BLaER1 treated with 17β-estradiol and CSF1 and Interleukin-3, amounts not matched to agents 10 nM and 100 nM (cell line): ENCODE measurements around the gene ANKRD24.
"Not testable (repeated sequence)": the region's sequence is repeated elsewhere in the genome, so short reads cannot be mapped to it uniquely, and the experiment has no call there.

Experiments
- H3K27ac ChIP-seq, 11 experiments: shearing (Covaris generic); formaldehyde crosslinking; 2 replicates each; pipeline ENCODE4 v1.8.1; 2022
- H3K27me3 ChIP-seq, 11 experiments: shearing (Covaris generic); formaldehyde crosslinking; 2 replicates each; pipeline ENCODE4 v1.8.1; 2022
- H3K36me3 ChIP-seq, 11 experiments: shearing (Covaris generic); formaldehyde crosslinking; 2 replicates each; pipeline ENCODE4 v1.8.1; 2022
- H3K4me1 ChIP-seq, 10 experiments: shearing (Covaris generic); formaldehyde crosslinking; 2 replicates each; pipeline ENCODE4 v1.8.1; 2022
- H3K4me2 ChIP-seq, 11 experiments: shearing (Covaris generic); formaldehyde crosslinking; 2 replicates each; pipeline ENCODE4 v1.8.1; 2022
- H3K4me3 ChIP-seq, 10 experiments: shearing (Covaris generic); formaldehyde crosslinking; 2 replicates each; pipeline ENCODE4 v1.8.1; 2022
- H3K9ac ChIP-seq, 11 experiments: shearing (Covaris generic); formaldehyde crosslinking; 2 replicates each; pipeline ENCODE4 v1.8.1; 2022
- H3K9me3 ChIP-seq, 11 experiments: shearing (Covaris generic); formaldehyde crosslinking; replicated peaks in 1 of 11; 2 replicates each; pipeline ENCODE4 v1.8.1; 2022
- H4K20me1 ChIP-seq, 11 experiments: shearing (Covaris generic); formaldehyde crosslinking; 2 replicates each; pipeline ENCODE4 v1.8.1; 2022
- Cebpa-rat ChIP-seq, 11 experiments: shearing (Covaris generic); IDR thresholded peaks; 2 replicates each; pipeline ENCODE4 v1.8.1; 2022

ANKRD24 gene

GRCh38 chr19:4149518-4150288 is 32.8 kb upstream of the ANKRD24 start:
- Histone ChIP-seq H3K4me3 (no peak overlapping the region), H3K27me3 (no peaks in the 10 kb centered on the region; a peak in 1 of 22 replicates), H4K20me1 (no peaks in the 10 kb centered on the region), H3K9me3 (no peaks in the 10 kb centered on the region), H3K4me1 (peaks cover 16 to 43% (median 35%) of the 10 kb centered on the region in 10 experiments), H3K9ac (no peak overlapping the region), H3K4me2 (peak overlapping the region in 8 of 11 experiments; percentile 26 to 59 (median 46); a peak in 15 of 22 replicates), H3K27ac (no peak overlapping the region), H3K36me3 (no peaks in the 10 kb centered on the region)
- TF ChIP-seq Cebpa-rat (IDR thresholded peaks at IDR 0.05): no peak

GRCh38 chr19:4151623-4152022 is 30.9 kb upstream of the ANKRD24 start:
- H3K36me3 ChIP-seq: no peaks in the 10 kb centered on the region
- no peaks in the 10 kb centered on the region for H3K9me3 ChIP-seq
- no peak overlapping the region for H3K9ac ChIP-seq
- H4K20me1 ChIP-seq: no peaks in the 10 kb centered on the region; a peak in 1 of 22 replicates
- peaks cover 4 to 42% (median 34%) of the 10 kb centered on the region in 10 experiments for H3K4me1 ChIP-seq
- no peak overlapping the region for H3K27ac ChIP-seq
- TF ChIP-seq Cebpa-rat (IDR thresholded peaks at IDR 0.05): no peak
- peak overlapping the region in 7 of 11 experiments; percentile 28 to 40 (median 36); a peak in 8 of 22 replicates for H3K4me2 ChIP-seq
- no peak overlapping the region for H3K4me3 ChIP-seq
- H3K27me3 ChIP-seq: no peaks in the 10 kb centered on the region

- TF ChIP-seq Cebpa-rat (IDR thresholded peaks at IDR 0.05): no peak
- no peaks in the 10 kb centered on the region for H3K36me3 ChIP-seq
- peak overlapping the region in 4 of 11 experiments; percentile 6 to 74 (median 60); a peak in 5 of 22 replicates for H3K4me2 ChIP-seq
- no peaks in the 10 kb centered on the region for H3K9me3 ChIP-seq
- H3K4me3 ChIP-seq: no peak overlapping the region
- no peak overlapping the region for H3K9ac ChIP-seq
- no peaks in the 10 kb centered on the region; a peak in 1 of 22 replicates for H4K20me1 ChIP-seq
- H3K4me1 ChIP-seq: peaks cover 6 to 46% (median 33%) of the 10 kb centered on the region in 10 experiments; a peak in 19 of 20 replicates
- H3K27me3 ChIP-seq: no peaks in the 10 kb centered on the region
- no peak overlapping the region for H3K27ac ChIP-seq
These were observed 30.1 kb upstream of the ANKRD24 start for GRCh38 chr19:4152241-4152998.

GRCh38 chr19:4154571-4155312 is 27.7 kb upstream of the ANKRD24 start:
- no peak overlapping the region for H3K27ac ChIP-seq
- peaks cover 6 to 40% (median 27%) of the 10 kb centered on the region in 10 experiments; a peak in 19 of 20 replicates for H3K4me1 ChIP-seq
- 0 out of 22 replicates have a peak overlapping the region, but pooled peaks of 1 of the 11 experiments have one; percentile 10 for H3K4me2 ChIP-seq

GRCh38 chr19:4157164-4157563 is 25.3 kb upstream of the ANKRD24 start:
- Histone ChIP-seq H3K9me3 (no peaks in the 10 kb centered on the region), H3K4me1 (peaks cover 6 to 25% (median 18%) of the 10 kb centered on the region in 10 experiments; a peak in 19 of 20 replicates), H3K4me3 (no peak overlapping the region), H3K27ac (no peak overlapping the region), H3K4me2 (0 out of 22 replicates have a peak overlapping the region, but pooled peaks of 1 of the 11 experiments have one; percentile 9), H3K9ac (no peak overlapping the region), H3K36me3 (no peaks in the 10 kb centered on the region), H3K27me3 (no peaks in the 10 kb centered on the region), H4K20me1 (no peaks in the 10 kb centered on the region; a peak in 1 of 22 replicates)
- TF ChIP-seq Cebpa-rat (IDR thresholded peaks at IDR 0.05): no peak

More at GRCh38 chr19:4154571-4155312, 27.7 kb upstream of the ANKRD24 start:
- Histone ChIP-seq H4K20me1 (no peaks in the 10 kb centered on the region; a peak in 1 of 22 replicates), H3K27me3 (no peaks in the 10 kb centered on the region), H3K9me3 (no peaks in the 10 kb centered on the region), H3K4me3 (no peak overlapping the region), H3K9ac (no peak overlapping the region), H3K36me3 (no peaks in the 10 kb centered on the region)
- TF ChIP-seq Cebpa-rat (IDR thresholded peaks at IDR 0.05): no peak

GRCh38 chr19:4157971-4158370 is 24.5 kb upstream of the ANKRD24 start:
- not testable (repeated sequence) for H4K20me1 ChIP-seq, H3K27me3 ChIP-seq, H3K36me3 ChIP-seq, H3K4me3 ChIP-seq, H3K4me2 ChIP-seq, H3K9ac ChIP-seq, H3K9me3 ChIP-seq, H3K27ac ChIP-seq
- peaks cover 6 to 26% (median 18%) of the 10 kb centered on the region in 10 experiments; a peak in 19 of 20 replicates for H3K4me1 ChIP-seq

- Histone ChIP-seq H3K9ac (no peak overlapping the region), H3K4me2 (no peak overlapping the region), H3K27me3 (0 out of 22 replicates have a peak, but pooled peaks cover 0 to 4% (median 0%) of the 10 kb centered on the region in 11 experiments), H3K4me1 (peaks cover 0 to 11% (median 5%) of the 10 kb centered on the region in 10 experiments; a peak in 9 of 20 replicates), H3K4me3 (no peak overlapping the region), H3K9me3 (no peaks in the 10 kb centered on the region), H3K27ac (no peak overlapping the region), H3K36me3 (no peaks in the 10 kb centered on the region), H4K20me1 (no peaks in the 10 kb centered on the region; a peak in 1 of 22 replicates)
- TF ChIP-seq Cebpa-rat (IDR thresholded peaks at IDR 0.05): no peak
These were observed 20.9 kb upstream of the ANKRD24 start for GRCh38 chr19:4161415-4162077.

GRCh38 chr19:4164262-4164661 is 18.2 kb upstream of the ANKRD24 start:
- Histone ChIP-seq H3K4me1 (peaks cover 0 to 7% (median 0%) of the 10 kb centered on the region in 10 experiments; a peak in 3 of 20 replicates), H3K9ac (no peak overlapping the region), H3K4me3 (no peak overlapping the region), H3K36me3 (no peaks in the 10 kb centered on the region), H3K27ac (no peak overlapping the region), H3K9me3 (no peaks in the 10 kb centered on the region), H3K27me3 (0 out of 22 replicates have a peak, but pooled peaks cover 0 to 4% (median 0%) of the 10 kb centered on the region in 11 experiments), H4K20me1 (no peaks in the 10 kb centered on the region), H3K4me2 (no peak overlapping the region)
- TF ChIP-seq Cebpa-rat (IDR thresholded peaks at IDR 0.05): no peak
